Activated naive CD4-positive, alpha-beta T cell treated with Interleukin-2 at 50 U/mL for 16 hours (primary cell): ENCODE results near the gene CACNA2D2.

ENCODE experiments used
- DNase-seq: peaks from one replicate; pipeline ENCODE4 v3.0.0-alpha.2; 2020

Gene CACNA2D2

GRCh38 chr3:50455161-50456018 is 48.0 kb downstream of the CACNA2D2 start:
- DNase-seq = no peak

GRCh38 chr3:50454481-50455070 is 48.9 kb downstream of the CACNA2D2 start:
- DNase-seq = no peak

GRCh38 chr3:50453907-50454306 is 49.5 kb downstream of the CACNA2D2 start:
- DNase-seq = no peak

GRCh38 chr3:50450209-50450921 is 53.1 kb downstream of the CACNA2D2 start:
- peak; percentile 49 for DNase-seq

GRCh38 chr3:50448752-50449539 is 54.5 kb downstream of the CACNA2D2 start:
- no peak for DNase-seq

GRCh38 chr3:50447290-50447840 is 56.1 kb downstream of the CACNA2D2 start:
- DNase-seq = no peak

- no peak for DNase-seq
Measured at GRCh38 chr3:50445919-50446318, 57.5 kb downstream of the CACNA2D2 start.

- no peak for DNase-seq
Measured at GRCh38 chr3:50444782-50445181, 58.7 kb downstream of the CACNA2D2 start.

- no peak for DNase-seq
Measured at GRCh38 chr3:50444213-50444612, 59.2 kb downstream of the CACNA2D2 start.

GRCh38 chr3:50442945-50443579 is 60.4 kb downstream of the CACNA2D2 start:
- no peak for DNase-seq

- DNase-seq = no peak
Measured at GRCh38 chr3:50441424-50442217, 61.8 kb downstream of the CACNA2D2 start.

GRCh38 chr3:50436114-50436674 is 67.2 kb downstream of the CACNA2D2 start:
- DNase-seq = peak; percentile 74

- DNase-seq = no peak
Measured at GRCh38 chr3:50435371-50436113, 67.9 kb downstream of the CACNA2D2 start.

- DNase-seq = no peak
Measured at GRCh38 chr3:50433954-50434353, 69.5 kb downstream of the CACNA2D2 start.

- no peak for DNase-seq
Measured at GRCh38 chr3:50430950-50431435, 72.4 kb downstream of the CACNA2D2 start.

GRCh38 chr3:50430191-50430590 is 73.2 kb downstream of the CACNA2D2 start:
- DNase-seq = no peak

- no peak for DNase-seq
Measured at GRCh38 chr3:50428007-50428633, 75.3 kb downstream of the CACNA2D2 start.

GRCh38 chr3:50427217-50427616 is 76.2 kb downstream of the CACNA2D2 start:
- DNase-seq = no peak

- DNase-seq = no peak
Measured at GRCh38 chr3:50425911-50426310, 77.5 kb downstream of the CACNA2D2 start.
